GM19351 (cell line): ENCODE data around the gene AGPAT4.
A peak's percentile ranks its signal among the peaks of the same experiment; 100 is the strongest.

Source experiments
- ATAC-seq: cut with Tn5 transposase; IDR thresholded peaks from one replicate; pipeline ENCODE4 v1.9.1; 2021; ENCODE audit warnings: mild to moderate bottlenecking, moderate library complexity; ENCODE audit not compliant: unreplicated experiment

Gene AGPAT4

DNA sequence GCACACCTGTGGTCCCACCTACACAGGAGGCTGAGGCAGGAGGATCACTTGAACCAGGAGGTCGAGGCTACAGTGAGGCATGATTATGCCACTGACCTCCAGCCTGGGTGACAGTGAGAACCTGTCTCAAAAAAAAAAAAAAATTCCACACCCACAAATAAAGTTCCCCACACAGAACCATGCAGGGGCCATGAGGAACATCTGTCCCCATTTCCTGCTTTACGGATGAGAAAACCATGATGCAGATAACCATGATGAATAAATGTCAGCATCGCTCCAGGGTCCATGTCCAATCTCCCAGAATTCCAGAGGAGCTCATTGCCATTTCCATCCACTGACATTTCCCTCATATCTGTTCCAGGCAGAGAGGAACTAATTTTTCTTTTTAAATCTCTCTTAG is 16.9 kb upstream of the AGPAT4 start:
- no peak for ATAC-seq

DNA sequence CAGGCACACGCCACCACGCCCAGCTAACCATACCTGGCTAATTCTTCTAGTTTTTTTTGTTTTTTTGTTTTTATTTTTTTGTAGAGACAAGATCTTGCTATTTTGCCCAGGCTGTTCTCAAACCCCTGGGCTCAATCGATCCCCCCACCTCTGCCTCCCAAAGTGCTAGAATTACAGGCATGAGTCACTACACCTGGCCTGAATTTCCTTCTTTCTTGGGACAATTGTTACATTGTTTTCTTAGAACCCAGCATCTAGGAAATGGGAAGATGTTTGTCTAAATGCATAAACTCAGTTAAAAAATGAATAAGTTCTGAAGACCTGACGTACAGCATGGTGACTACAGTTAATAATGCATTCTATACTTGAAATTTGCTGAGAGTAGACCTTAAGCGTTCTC is 10.8 kb upstream of the AGPAT4 start:
- ATAC-seq = no peak

DNA sequence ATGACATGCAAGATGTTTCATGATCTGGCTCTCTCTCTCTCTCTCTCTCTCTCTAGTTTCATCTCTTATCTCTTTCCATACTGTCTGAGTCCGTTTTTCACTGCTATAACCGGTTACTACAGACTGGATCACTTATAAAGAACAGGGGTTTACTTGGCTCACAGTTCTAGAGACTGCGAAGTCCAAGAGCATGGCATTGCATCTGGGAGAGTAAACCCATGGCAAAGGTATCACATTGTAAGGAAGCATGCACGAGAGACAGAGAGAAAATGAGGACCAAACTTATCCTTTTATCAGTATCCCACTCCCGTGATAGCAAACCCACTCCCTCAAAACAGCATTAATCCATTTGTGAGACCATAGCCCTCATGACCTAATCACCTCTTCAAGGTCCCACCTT is 7.2 kb upstream of the AGPAT4 start:
- no peak for ATAC-seq

DNA sequence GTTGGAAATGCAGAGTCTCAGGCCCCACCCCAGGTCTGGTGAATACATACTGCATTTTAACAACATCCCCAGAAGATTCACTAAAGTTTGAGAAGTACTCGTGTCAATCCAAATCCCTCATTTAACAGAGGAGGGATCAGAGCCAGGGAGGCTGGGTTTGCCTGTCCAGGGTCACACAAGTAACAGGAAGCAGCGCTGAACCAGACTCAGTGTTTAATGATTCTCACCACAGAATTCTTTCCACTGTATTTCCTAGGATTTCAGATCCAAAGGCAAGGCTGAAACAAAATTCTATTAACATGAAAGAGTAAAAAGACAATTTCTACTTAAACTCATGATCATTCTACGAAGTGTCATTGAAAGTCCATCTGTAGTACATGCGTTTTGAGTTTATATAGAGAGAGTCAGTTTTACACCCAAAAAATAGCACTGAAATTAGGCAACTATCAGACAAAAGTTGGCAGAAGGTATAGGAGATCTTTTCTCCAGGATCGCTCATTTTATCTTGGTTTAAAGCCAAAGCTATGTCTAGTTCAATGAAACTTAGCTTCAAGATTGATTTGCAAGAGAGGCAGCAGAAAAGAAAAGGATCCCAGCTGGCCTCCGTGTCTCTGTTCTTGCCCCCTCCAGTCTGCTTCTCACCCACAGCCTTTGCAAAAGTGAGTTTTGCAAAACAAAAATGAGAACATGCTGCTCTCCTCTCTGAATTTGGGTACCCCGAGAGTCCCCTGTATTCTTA is 6.0 kb upstream of the AGPAT4 start:
- no peak for ATAC-seq

DNA sequence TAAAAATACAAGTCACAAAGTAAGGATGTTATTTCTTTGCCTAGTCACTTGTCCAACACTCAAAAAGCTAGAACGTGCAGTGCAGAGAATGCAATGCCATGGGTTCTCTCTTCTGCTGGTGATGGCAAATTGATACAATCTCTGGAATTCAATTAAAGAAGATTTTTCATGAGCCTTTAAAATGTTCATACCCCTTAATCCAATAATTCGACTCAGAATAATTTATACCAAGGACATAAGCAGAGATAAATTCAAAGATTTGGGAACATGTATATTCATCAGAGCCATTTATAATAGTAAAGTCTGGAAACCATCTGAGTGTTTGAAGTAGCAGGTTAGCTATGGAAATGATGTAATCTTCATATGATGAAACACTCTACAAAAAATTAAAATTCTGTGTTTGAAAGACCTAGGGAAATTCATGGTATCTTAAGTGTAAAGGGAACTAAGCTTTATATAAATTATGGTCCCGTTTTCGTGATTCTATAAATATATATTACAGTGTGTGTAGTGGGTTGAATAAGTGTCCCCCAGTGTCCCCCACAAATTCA is 2.8 kb upstream of the AGPAT4 start:
- ATAC-seq = no peak

DNA sequence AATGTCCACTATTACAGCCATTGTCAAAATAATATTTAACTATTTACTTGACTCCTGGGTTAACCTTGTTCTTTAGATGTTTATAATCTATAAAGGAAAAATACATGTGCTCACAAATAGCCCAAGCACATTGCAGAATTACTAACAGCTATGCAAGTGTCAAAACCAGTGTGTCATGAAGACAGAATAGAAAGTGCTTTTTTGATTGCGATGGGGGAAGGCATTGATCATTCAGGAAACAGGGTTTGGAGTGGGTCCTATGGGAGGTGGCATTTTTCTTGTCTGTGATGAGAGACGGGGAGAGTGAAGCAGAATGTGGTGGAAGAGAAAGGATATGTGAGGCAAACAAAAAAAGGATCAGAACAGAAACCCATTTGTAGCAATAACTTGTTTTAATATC is 1.0 kb upstream of the AGPAT4 start:
- no peak for ATAC-seq

DNA sequence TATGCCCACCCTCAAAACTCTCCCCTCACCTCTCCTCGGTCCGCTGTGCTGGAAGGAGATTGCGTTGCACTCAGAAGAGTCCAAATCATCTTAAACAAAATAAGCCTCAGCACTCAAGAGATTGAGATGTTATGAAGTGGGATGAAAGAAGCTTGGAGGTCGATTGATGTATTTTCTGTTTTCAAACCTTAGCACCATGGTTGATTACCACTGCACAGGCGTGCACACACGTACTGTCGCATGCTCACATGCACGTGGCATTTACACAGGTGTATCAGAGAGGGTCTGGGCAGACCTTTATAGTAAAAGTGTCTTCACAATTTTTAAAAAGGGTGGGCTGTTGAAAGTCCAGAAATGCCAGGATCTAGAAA is 612 bp upstream of the AGPAT4 start:
- peak; percentile 8 for ATAC-seq

DNA sequence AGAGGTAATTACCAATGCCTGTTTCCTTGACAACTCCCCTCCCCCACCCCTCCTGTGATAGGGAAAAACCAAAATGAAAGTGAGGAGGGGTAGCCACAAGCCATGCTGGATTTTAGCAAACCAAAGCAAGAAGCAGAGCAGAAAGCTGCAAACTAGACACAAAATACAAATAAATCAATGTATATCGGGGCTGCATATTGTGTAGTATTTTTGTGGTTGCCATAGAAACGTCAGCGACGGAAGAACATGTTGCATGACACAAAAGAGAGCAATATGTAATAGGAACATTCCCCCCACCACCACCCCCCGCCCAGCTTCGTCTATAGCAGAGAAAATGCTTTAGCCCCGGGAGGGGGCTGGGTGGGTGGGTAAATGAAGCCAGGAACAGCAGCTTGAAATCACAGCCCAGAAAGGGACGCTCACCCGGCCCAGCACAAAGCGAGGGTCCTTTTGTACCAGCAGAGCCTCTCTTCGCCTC is 548 bp downstream of the AGPAT4 start:
- ATAC-seq = peak; percentile 8

DNA sequence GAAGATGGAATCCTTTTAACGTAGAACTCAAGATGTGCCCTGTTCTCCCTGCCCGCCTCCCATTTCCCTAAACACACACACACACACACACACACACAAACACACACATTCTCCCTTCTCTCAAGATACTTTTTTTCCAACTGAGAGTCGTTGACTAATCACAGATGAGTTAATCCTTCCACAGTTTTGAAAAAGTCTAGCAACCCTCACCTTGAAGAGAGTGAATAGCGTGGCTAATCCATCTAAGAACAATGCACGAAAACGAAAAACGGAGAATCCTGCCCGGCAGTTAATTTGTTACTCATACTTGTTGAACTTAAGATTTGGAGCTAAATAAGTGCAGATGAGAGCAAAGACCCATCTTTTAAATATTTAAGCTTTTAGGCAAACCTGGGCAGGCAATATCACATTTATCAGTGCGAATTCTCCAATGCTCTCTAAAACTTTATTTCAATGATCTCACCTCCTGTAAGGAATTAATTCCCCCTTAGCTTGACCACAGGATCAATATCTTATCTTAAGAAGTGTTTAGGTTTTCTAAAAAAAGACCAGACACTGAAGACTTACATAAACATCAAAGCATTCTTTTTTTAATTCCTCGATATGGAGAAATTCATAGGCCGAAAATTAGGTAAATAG is 1.1 kb downstream of the AGPAT4 start:
- no peak for ATAC-seq

DNA sequence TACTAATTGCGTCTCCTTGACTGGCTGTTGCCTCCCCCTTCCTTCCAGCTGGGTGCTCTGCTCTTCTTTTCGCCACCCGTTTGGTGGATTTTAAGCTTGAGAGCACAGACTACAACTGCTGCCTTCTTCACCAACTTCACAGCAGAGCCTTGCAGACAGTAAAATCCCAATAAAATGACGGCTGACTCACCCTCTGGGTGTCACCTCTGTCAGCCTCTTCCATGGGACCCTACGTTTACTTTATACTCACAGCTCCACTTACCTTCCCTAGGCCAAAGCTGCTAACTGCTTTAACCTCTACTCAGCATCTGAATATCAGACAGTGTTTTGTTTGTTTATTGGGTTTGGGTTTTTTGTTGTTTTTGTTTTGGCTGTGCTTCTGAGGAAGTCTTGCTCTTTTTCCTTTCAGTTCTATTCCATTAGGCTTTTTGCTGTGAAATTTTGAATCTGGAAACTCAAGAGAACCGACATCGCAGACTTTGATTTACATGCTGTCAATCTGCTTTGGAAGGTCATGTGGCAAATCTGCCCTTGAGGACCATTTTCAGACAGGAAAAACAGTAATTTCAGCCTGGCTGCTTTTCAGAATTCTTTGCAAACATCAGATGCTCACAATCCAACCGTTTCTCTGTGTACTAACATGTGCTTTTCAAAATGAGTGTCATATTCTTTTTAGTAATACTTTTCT is 2.4 kb downstream of the AGPAT4 start:
- ATAC-seq = no peak

DNA sequence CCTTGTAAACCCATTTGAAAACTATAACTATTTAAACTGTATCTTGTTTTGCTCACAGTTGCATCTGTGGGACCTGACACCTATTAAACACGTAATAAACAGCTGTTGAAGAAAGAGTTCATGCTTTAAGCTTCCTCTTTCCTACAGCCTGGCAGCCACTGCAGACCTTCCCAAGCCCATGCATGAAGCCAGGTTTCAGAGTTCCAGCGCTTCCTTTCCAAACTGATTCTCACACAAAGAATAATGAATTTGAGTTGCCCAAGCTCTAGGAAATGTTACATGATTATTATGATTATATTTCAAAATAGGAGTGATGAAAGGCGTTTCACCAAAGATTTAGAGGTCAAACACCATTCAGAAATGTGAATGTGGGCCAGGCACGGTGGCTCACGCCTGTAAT is 3.7 kb downstream of the AGPAT4 start:
- no peak for ATAC-seq

DNA sequence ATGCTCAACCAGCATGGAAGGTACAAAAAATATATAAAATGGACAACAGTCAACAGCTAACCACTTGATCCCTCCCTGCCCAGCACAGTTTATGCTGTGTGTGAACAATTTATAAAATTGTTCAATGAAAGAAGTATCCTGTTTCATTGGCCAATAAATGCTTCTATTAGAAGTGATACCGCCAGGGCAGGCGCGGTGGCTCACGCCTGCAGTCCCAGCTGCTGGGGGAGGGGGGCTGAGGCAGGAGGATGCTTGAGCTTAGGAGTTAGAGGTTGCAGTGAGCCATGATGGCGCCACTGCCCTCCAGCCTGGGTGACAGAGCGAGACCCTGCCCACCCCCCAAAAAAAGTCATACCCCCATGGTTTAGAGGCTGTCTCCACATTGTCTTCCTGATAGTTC is 4.6 kb downstream of the AGPAT4 start:
- no peak for ATAC-seq

DNA sequence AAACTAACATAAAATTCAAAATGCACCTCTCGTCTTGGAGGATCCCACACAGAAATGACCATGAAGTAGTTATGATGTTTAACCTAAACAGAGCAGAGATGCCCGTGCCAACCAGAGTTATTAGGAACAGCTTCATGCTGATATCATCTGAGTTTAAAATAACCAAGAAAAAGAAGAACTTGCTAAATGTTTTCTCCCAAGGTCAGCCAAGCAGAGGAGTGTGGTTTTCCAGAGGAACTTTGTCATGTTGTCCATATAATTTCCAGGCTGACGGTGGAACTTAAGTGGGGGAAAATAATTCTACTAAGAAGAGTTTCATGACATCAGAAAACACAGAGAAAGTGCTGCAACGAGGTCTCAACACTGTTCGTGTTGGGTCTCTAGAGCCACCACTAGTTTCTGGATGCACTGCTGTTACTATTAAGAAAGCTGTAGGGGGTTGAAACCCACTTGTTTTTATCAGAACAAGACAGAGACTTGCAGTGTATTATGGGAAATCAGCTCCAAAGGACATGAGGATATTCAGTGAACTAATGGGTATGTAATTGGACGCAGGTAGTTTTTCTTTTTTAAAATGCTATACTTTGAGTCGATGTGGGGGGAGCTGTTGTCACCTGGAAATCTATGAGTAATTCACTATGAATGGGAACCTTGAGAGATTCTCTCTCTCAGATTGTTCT is 5.2 kb downstream of the AGPAT4 start:
- ATAC-seq = no peak

DNA sequence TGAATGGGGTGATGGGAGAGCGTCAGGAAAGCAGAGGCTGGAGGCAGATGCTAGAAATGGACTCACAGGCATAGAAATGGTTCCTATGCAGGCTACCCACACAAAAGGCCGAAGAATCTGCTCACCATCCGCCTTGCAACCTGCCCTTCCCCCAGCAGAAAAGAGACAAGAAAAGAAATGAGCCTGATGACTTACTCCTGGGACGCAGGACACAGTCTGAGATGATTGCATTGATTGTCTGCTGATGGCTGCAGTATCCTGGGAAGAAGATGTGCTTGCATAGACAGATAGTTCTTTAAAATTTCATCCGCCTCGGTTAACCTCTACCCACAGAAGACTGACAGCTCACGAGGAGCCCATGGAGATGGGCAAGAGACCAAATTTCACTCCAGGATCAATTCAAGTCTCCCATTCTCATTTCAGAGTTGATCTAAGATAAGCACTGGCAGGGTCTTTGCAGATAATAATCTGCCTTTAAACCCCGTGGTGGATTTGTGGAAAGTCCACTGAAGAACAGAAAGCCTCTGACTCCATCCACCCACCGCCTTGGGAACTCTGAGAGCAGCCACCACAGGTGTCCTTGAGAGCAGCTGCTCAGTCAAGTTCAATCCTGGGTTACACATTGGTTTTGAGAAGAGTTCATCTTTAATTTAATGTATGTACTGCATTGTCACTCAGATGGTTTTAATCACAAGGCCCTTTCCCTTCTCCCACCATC is 7.2 kb downstream of the AGPAT4 start:
- no peak for ATAC-seq

DNA sequence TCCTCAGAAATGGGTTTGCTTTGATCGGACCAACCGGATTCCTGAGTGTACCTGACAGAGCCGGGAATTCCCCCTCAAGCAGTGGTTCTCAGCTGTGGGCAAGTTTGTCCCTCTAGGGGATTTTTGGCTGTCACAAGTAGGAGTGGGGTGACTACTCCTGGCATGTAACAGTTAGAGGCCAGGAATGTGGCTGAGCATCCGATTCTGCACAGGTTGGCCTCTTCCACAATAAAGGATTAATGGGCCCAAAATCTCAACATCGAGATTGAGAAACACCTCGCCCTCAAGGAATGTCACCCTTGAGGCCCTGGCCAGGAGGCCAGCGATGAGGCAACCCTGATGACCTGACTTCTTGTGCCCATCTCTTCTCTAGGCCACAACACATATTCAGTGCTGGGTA is 7.9 kb downstream of the AGPAT4 start:
- ATAC-seq = peak; percentile 58

DNA sequence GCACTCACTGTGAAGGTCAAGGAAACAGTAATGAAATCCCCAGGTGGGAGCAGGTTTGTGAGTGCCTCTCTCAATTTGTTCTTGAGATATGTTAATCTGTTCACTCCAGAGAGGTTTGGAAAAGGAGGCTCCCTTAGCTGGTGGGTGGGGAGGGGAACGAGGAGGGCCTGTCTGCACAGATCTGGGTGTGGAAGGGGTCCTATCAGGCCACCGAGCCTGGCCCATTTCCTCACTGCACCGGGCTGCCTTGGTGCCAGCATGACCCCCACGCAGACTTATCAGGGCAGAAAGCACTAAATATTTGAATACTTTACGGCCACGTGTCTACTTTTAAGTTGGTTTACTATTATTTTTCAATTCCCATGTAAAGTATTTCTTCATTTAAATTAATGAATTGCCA is 8.3 kb downstream of the AGPAT4 start:
- no peak for ATAC-seq

DNA sequence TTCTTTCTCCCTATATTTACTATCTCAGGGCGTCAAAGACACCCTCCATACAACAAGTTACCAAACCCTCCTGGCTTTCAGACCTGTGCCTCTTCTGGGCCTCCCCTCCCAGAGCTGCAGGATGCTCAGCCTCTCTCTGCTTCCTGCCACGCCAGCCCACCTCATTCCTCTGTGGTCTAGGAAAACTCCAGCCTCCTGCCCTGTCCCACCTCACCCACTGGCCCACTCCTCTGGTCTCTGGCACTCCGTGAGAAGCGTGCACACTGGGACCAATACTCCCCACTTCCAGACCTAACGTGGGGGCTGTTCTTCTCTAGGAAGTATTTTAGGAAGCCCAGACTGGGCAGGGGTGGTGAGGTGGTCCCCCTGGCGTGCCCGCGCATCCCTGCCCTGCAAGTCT is 9.7 kb downstream of the AGPAT4 start:
- no peak for ATAC-seq

DNA sequence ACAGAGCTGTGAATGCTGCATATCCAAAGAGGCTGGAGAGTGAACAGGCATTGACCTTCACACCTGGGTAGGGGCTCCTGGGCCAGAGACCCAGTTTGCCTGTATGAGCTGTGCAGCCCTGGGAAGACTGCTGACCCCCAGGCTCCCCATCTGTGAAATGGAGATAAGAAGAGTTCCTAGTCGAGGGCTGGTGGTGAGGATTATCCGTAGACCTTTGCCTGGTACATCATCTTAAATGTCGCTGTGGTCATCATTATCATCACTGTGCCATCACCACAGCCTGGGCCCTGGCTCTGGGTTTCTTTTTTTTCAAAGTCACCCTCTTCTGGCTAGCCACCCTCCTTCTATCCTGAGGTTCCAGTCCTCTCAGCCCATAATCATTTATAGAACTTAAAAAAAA is 12.0 kb downstream of the AGPAT4 start:
- no peak for ATAC-seq

DNA sequence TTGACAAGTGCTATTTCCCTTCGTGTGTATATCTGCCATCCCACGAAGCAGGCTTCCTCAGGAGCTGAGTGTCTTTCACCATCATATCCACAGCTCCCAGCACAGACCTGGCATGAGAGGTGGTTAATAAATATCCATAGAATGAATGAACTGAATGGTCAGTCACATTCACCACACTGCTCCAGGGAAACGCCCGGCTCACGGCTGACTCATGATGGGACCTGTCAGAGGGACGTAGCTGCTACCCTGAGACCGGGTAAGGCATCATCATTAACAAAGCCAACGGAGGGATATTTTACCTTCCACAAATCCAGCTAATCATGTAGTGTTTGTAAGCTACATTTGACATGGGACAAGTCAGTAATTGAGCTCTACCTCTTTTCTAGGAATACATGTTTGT is 12.5 kb downstream of the AGPAT4 start:
- ATAC-seq = no peak

DNA sequence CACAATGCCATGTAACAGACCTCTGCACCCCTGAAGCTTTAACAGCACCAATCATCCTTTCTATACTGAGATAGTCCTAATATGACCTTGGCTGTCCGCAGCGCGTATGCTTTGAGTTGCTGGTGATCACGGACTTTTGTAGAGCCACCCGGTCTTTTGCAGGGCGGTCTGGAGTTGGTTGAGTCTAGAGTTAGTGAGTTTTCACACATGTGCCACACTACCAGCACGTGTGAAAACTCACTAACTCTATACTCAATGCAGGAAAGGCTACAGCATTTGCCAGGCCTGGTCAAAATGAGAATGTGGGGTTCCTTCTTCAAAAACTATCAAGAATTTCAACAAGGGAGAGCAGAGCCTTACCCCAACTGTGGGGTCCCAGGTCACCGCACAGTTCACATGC is 14.6 kb downstream of the AGPAT4 start:
- no peak for ATAC-seq
